BE2C (cell line): ENCODE measurements around the gene AP1B1.
"Not testable (repeated sequence)": the region's sequence is repeated elsewhere in the genome, so short reads cannot be mapped to it uniquely, and the experiment has no call there.

ENCODE experiments used
- DNase-seq: peaks from one replicate; pipeline ENCODE4 v3.0.0-alpha.2; 2020
- H3K27me3 ChIP-seq: fragments of 250-450 bp; sonication (Bioruptor Pico); 2 replicates; pipeline ENCODE4 v1.5.1; 2020; ENCODE audit warnings: mild to moderate bottlenecking
- H3K36me3 ChIP-seq: fragments of 250-450 bp; sonication (Bioruptor Pico); 2 replicates; pipeline ENCODE4 v1.5.1; 2020; ENCODE audit warnings: mild to moderate bottlenecking
- H3K4me1 ChIP-seq: fragments of 250-450 bp; sonication (Bioruptor Pico); 2 replicates; pipeline ENCODE4 v1.5.1; 2020
- H3K4me3 ChIP-seq: 2 replicates; pipeline ENCODE4 v1.5.1; 2011; ENCODE audit warnings: low read depth, low read length
- H3K9me3 ChIP-seq: fragments of 250-450 bp; sonication (Bioruptor Pico); 2 replicates; pipeline ENCODE4 v1.5.1; 2020
- TF ChIP-seq, protein P1 (sequence below): IDR thresholded peaks from 2 replicates; pipeline ENCODE4 v1.5.1; 2012; ENCODE audit warnings: mild to moderate bottlenecking, low read depth, low read length

Gene AP1B1

DNA sequence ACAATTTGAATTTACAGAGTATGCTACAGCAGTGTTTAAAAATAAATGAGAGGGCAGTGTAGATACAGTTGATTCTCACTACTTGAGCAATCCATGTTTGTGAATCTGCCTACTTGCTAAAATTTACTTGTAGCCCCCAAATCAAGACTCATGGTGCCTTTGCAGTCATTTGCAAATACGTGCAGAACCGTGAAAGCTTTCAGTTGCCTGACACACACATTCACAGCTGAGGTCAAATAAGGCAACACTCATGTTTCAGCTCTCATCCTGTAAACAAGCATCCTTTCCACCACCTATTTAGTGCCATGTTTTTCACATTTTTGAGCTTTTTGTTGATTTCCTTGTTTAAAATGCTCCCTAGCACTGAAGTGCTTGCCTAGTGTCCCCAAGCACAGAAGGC lies 40.3 kb downstream of the AP1B1 start:
- Histone ChIP-seq H3K4me3 (no peak overlapping the region), H3K36me3 (peaks cover 63% of the 10 kb centered on the region), H3K27me3 (no peaks in the 10 kb centered on the region), H3K9me3 (no peaks in the 10 kb centered on the region), H3K4me1 (peaks cover 14% of the 10 kb centered on the region)
- DNase-seq, result no peak
- TF ChIP-seq, protein P1, sequence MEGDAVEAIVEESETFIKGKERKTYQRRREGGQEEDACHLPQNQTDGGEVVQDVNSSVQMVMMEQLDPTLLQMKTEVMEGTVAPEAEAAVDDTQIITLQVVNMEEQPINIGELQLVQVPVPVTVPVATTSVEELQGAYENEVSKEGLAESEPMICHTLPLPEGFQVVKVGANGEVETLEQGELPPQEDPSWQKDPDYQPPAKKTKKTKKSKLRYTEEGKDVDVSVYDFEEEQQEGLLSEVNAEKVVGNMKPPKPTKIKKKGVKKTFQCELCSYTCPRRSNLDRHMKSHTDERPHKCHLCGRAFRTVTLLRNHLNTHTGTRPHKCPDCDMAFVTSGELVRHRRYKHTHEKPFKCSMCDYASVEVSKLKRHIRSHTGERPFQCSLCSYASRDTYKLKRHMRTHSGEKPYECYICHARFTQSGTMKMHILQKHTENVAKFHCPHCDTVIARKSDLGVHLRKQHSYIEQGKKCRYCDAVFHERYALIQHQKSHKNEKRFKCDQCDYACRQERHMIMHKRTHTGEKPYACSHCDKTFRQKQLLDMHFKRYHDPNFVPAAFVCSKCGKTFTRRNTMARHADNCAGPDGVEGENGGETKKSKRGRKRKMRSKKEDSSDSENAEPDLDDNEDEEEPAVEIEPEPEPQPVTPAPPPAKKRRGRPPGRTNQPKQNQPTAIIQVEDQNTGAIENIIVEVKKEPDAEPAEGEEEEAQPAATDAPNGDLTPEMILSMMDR, result no peak

DNA sequence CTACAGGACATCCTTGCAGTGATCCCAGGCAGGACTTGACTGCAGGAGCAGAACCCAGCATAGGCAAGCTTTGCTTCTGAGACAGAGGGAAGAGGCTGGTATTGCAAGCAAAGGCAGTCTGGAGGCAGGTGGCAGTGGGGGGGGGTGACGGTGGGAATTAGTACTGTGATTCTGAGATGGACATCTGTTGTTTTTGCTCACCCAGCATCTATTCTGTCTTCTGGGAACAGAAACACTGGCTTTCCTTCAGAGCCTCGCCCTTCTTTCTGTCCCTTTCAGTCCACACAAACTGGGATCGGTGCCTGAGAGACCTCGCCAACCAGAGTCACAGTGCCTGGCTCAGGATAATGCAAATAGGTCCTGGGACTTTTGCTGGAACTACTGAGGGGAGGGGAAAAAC lies 41.7 kb downstream of the AP1B1 start:
- TF ChIP-seq, protein P1, result no peak
- peaks cover 17% of the 10 kb centered on the region for H3K4me1 ChIP-seq
- H3K36me3 ChIP-seq, result peaks cover 60% of the 10 kb centered on the region
- no peaks in the 10 kb centered on the region for H3K9me3 ChIP-seq
- H3K4me3 ChIP-seq, result no peak overlapping the region
- no peaks in the 10 kb centered on the region for H3K27me3 ChIP-seq
- no peak for DNase-seq

DNA sequence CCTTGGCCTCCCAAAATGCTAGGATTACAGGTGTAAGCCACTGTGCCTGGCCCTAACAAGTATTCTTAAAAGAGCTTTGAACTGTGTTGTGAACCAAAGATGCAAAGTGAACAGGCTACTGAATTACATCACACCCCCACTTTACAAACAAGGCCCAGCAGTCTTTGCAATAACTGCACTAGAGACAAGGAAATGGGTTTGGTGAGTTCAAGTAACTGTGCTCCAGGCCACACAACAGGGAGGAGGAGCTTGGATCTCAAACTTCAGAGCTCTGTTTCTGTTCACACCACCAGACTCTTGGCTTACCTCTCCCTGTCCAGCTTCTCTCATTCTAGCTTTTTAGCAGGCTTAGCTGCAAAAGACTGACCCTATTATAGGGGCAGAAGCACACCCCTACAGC lies 42.4 kb downstream of the AP1B1 start:
- Histone ChIP-seq H3K36me3 (peaks cover 60% of the 10 kb centered on the region), H3K4me1 (peaks cover 17% of the 10 kb centered on the region), H3K9me3 (no peaks in the 10 kb centered on the region)

DNA sequence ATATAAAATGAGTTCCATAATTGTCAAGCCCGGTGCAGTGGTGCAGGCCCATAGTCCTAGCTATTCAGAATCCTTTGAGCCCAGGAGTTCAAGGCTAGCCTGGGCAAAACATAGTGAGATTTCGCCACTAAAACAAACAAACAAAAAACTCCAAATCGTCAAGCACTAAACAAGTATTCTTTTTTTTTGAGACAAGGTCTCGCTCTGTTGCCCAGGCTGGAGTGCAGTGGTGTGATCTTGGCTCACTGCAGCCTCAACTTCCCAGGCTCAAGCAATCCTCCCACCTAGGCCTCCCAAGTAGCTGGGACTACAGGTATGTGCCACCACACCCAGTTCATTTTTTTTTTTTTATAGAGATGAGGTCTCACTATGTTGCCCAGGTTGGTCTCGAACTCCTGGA lies 43.5 kb downstream of the AP1B1 start:
- not testable (repeated sequence) for H3K4me3 ChIP-seq, H3K9me3 ChIP-seq, DNase-seq, H3K27me3 ChIP-seq
- Histone ChIP-seq H3K36me3 (peaks cover 62% of the 10 kb centered on the region), H3K4me1 (peaks cover 17% of the 10 kb centered on the region)

More for the DNA sequence above, 42.4 kb downstream of the AP1B1 start:
- no peak for DNase-seq
- H3K27me3 ChIP-seq, result no peaks in the 10 kb centered on the region
- H3K4me3 ChIP-seq, result no peak overlapping the region
- TF ChIP-seq, protein P1, result no peak

DNA sequence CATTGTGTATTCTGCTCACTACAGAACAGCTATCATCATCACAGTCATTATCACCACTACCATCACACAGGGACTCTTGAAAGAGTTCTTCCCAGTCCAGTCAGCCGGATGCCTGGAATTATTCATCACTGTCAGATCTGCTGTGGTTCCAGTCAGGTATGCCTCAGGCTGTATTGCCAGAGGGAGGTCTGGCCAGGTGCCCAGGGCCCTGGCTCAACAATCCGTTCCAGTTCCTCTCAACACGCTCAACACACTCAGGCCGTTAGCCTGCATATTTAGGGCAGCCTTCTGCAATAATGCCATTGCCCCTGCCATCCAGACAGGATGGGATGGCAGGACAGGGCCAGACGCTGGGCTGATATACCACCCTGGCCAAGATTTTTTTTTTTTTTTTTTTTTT lies 44.2 kb downstream of the AP1B1 start:
- no peak overlapping the region for H3K4me3 ChIP-seq
- H3K4me1 ChIP-seq, result peaks cover 17% of the 10 kb centered on the region
- H3K9me3 ChIP-seq, result no peaks in the 10 kb centered on the region
- TF ChIP-seq, protein P1, result no peak
- peaks cover 65% of the 10 kb centered on the region for H3K36me3 ChIP-seq
- H3K27me3 ChIP-seq, result no peaks in the 10 kb centered on the region
- peak; percentile 87 for DNase-seq

DNA sequence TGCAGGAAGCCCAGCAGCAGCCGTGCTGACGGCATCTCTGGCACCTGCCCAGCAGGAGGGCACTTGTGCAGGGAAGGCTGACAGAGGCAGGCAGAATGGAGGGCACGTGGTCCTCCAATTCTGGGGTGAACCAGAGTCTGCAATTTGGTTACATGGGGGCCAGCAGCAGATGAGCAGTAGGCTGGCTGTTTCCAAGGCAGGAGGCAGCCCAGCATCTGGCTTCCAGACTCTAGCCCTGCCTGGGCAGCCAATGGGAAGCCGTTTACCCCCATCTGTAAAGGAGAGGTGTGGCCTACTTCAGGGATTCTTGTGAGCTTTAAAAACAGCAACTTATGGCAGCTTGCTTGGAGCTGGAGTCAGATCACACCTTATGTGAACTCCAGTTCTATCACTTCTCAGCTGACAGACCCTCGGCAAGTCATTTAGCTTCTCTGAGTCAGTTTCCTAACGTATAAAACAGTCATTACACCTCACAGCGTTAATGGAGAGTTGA lies 45.0 kb downstream of the AP1B1 start:
- Histone ChIP-seq H3K9me3 (no peaks in the 10 kb centered on the region), H3K36me3 (peaks cover 67% of the 10 kb centered on the region), H3K27me3 (no peaks in the 10 kb centered on the region), H3K4me3 (no peak overlapping the region), H3K4me1 (peaks cover 17% of the 10 kb centered on the region)
- TF ChIP-seq, protein P1, result no peak
- peak; percentile 83 for DNase-seq
